Measurements from ENCODE around the gene ZBTB38. TPM values are rescaled to one million over a fixed set of nuclear protein-coding genes. Genes with fewer than 3 reads are reported as not detected.

Gene ZBTB38
- total and polyA plus RNA-seq, 2 of the 13 experiments (the other 11 are each of a cell fraction or from before 2014, with no cell fraction given) = 26.8 to 51.7 TPM

DNA sequence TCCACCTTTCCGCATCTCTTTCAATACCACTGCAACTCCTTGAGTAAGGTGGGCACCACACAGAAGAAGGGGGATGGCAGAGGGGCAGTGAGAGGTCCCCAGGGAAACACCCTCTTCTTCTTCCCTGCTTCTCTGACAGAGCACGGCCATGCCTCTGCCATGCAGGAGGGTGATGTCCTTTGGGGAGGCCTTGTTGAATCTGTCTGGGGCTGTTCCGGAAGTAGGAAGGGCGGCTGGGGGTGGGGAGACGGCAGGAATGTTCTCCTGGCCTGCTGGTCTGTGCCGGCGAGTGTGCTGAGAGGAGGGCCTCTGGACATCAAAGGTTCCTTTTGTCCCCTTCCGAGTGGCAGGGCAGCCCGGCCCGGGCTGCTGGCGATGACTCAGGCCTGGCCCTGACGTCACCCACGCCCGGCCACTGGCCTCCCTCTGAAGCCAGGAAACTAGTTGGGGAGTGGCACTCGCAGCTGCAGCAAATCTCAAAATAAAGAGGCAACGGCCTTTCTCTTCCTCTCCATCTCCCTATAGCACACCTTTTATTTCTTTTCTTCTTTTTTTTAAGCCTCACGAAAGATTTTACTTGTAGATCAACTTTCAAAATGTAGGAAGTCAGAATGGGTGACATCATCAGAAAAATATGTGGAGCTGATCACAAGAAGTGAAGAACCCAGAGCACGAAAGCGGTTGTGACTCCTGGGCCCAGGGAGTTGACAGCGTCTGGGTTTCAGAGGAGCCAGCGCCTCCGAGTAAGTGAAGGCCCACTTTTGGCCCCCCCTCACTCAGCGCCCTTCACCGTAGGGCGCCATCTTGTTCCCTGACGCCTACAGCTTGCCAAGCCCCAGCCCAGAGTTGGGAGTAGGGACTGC, at the start of gene ZBTB38 (continued):
- TF ChIP-seq, protein P1, sequence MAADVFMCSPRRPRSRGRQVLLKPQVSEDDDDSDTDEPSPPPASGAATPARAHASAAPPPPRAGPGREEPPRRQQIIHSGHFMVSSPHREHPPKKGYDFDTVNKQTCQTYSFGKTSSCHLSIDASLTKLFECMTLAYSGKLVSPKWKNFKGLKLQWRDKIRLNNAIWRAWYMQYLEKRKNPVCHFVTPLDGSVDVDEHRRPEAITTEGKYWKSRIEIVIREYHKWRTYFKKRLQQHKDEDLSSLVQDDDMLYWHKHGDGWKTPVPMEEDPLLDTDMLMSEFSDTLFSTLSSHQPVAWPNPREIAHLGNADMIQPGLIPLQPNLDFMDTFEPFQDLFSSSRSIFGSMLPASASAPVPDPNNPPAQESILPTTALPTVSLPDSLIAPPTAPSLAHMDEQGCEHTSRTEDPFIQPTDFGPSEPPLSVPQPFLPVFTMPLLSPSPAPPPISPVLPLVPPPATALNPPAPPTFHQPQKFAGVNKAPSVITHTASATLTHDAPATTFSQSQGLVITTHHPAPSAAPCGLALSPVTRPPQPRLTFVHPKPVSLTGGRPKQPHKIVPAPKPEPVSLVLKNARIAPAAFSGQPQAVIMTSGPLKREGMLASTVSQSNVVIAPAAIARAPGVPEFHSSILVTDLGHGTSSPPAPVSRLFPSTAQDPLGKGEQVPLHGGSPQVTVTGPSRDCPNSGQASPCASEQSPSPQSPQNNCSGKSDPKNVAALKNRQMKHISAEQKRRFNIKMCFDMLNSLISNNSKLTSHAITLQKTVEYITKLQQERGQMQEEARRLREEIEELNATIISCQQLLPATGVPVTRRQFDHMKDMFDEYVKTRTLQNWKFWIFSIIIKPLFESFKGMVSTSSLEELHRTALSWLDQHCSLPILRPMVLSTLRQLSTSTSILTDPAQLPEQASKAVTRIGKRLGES (CRISPR knock-in tag; IDR thresholded peaks at IDR 0.05; ENCODE audit: borderline replicate concordance) = peak; percentile 87
- TF ChIP-seq RFX1 (IDR thresholded peaks at IDR 0.05) (no peak), ZNF605 (CRISPR knock-in tag; IDR thresholded peaks at IDR 0.05) (peak; percentile 95), SCMH1 (CRISPR knock-in tag; IDR thresholded peaks at IDR 0.05; ENCODE audit: borderline replicate concordance) (no peak), TAF1 (CRISPR knock-in tag; IDR thresholded peaks at IDR 0.05) (peak; percentile 73), JUNB (CRISPR knock-in tag; IDR thresholded peaks at IDR 0.05; ENCODE audit: borderline replicate concordance) (peak; percentile 63), ZSCAN30 (CRISPR knock-in tag; IDR thresholded peaks at IDR 0.05) (peak; percentile 39; the same call in 1 of the 2 replicates), TBL1XR1 (IDR thresholded peaks at IDR 0.05; ENCODE audit: borderline replicate concordance, low read length, partially characterized antibody) (peak; percentile 72), ZNF513 (CRISPR knock-in tag; conservative IDR thresholded peaks at IDR 0.05) (no peak), KLF12 (CRISPR knock-in tag; IDR thresholded peaks at IDR 0.05; ENCODE audit: borderline replicate concordance) (peak; percentile 57; the same call in 1 of the 2 replicates), YY1 (IDR thresholded peaks at IDR 0.05; ENCODE audit: insufficient read depth, insufficient replicate concordance, low read depth, low read length) (peak; percentile 83), KDM5A (IDR thresholded peaks at IDR 0.05; ENCODE audit: borderline replicate concordance, low read length) (peak; percentile 7; the same call in 1 of the 2 replicates), ZNF431 (CRISPR knock-in tag; IDR thresholded peaks at IDR 0.05; ENCODE audit: borderline replicate concordance, low read depth) (peak; percentile 36; the same call in 1 of the 2 replicates)
- TF ChIP-seq, protein P2, sequence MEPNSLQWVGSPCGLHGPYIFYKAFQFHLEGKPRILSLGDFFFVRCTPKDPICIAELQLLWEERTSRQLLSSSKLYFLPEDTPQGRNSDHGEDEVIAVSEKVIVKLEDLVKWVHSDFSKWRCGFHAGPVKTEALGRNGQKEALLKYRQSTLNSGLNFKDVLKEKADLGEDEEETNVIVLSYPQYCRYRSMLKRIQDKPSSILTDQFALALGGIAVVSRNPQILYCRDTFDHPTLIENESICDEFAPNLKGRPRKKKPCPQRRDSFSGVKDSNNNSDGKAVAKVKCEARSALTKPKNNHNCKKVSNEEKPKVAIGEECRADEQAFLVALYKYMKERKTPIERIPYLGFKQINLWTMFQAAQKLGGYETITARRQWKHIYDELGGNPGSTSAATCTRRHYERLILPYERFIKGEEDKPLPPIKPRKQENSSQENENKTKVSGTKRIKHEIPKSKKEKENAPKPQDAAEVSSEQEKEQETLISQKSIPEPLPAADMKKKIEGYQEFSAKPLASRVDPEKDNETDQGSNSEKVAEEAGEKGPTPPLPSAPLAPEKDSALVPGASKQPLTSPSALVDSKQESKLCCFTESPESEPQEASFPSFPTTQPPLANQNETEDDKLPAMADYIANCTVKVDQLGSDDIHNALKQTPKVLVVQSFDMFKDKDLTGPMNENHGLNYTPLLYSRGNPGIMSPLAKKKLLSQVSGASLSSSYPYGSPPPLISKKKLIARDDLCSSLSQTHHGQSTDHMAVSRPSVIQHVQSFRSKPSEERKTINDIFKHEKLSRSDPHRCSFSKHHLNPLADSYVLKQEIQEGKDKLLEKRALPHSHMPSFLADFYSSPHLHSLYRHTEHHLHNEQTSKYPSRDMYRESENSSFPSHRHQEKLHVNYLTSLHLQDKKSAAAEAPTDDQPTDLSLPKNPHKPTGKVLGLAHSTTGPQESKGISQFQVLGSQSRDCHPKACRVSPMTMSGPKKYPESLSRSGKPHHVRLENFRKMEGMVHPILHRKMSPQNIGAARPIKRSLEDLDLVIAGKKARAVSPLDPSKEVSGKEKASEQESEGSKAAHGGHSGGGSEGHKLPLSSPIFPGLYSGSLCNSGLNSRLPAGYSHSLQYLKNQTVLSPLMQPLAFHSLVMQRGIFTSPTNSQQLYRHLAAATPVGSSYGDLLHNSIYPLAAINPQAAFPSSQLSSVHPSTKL (CRISPR knock-in tag; IDR thresholded peaks at IDR 0.05) = peak; percentile 94

All from HepG2 (cell line).